GM10248 (cell line): ENCODE data around the gene FRMD4B.

Experiments used
- CTCF ChIA-PET: fragments of 300-600 bp; sonication (Branson Sonifier 250); formaldehyde crosslinking; extraction: SDS; loops from one replicate; lab custom pipeline; 2021; ENCODE audit warnings: antibody characterized with exemption; lab: Yijun Ruan, JAX
- POLR2A ChIA-PET: fragments of 350-650 bp; sonication (Branson Sonifier 250); formaldehyde crosslinking; extraction: SDS; loops from one replicate; lab custom pipeline; 2020; ENCODE audit warnings: antibody characterized with exemption; lab: Yijun Ruan, JAX
- DNase-seq: peaks from one replicate; pipeline ENCODE4 v3.0.0; 2012; ENCODE audit errors: extremely low spot score
- TF ChIP-seq, protein P1 (sequence below): IDR thresholded peaks from 2 replicates; pipeline ENCODE4 v1.5.1; 2012; ENCODE audit warnings: mild to moderate bottlenecking, low read depth; ENCODE audit errors: extremely low read depth, missing control alignments, control extremely low read depth

FRMD4B gene

DNA sequence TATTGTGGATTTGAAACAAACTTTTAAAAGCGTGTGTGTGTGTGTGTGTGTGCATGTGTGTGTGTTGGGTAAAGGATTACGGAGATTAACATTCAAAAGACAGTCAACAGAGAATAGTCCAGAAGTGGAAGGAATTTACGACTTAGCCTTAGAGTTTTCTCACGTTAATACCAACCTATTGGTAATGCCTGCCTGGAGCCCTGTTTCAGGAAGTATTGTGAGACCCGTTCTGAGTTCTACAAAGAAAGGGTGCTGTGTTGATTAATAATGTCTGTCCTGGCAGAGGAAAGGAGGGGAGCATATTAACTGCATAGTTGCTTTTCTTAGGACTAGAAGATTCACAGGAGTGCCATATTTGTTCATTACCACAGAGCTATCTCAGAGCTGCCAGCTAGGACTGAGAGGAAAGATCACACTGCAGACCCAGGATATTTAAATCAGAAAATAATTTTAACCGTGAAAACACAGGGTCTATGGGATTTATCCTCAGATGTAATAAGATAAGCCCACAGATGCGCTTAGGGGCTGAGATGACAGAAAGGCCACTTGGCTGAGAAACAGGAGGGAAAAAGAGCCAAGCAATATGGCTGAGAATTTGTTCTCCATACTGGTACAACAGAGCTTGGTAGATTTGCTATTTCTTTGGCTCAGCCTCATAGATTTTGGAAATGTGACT lies 40.5 kb upstream of the FRMD4B start:
- ChIA-PET POLR2A (no interaction called here), CTCF (interaction anchor here (0.8 to 6.6 kb wide), 16 partner anchors 11 to 320 kb away, joined by 3 to 62 read pairs (median 4); no protein-coding TSS in a partner anchor)

DNA sequence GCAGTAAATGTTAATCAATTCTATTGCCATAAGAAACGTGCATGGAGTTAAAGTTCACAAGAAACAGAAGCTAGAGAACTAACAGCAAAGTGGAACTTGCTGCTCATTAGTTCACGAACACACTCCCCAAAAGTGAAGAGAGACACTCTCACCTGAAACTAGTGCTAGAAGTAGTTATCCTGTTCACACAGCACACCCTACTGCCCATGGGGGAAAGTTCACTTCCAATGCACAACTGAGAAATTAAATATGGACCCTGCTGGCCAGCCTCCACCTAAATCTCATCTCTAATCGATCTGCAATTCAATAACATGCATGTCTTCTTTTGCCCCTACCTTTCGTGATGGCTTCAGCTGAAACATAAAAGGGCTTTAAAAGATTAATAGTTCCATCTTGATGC lies 39.4 kb upstream of the FRMD4B start:
- ChIA-PET POLR2A (no interaction called here), CTCF (interaction anchor here (0.9 to 6.6 kb wide), 12 partner anchors 9 to 305 kb away, joined by 3 to 62 read pairs (median 4); no protein-coding TSS in a partner anchor)
- TF ChIP-seq, protein P1, sequence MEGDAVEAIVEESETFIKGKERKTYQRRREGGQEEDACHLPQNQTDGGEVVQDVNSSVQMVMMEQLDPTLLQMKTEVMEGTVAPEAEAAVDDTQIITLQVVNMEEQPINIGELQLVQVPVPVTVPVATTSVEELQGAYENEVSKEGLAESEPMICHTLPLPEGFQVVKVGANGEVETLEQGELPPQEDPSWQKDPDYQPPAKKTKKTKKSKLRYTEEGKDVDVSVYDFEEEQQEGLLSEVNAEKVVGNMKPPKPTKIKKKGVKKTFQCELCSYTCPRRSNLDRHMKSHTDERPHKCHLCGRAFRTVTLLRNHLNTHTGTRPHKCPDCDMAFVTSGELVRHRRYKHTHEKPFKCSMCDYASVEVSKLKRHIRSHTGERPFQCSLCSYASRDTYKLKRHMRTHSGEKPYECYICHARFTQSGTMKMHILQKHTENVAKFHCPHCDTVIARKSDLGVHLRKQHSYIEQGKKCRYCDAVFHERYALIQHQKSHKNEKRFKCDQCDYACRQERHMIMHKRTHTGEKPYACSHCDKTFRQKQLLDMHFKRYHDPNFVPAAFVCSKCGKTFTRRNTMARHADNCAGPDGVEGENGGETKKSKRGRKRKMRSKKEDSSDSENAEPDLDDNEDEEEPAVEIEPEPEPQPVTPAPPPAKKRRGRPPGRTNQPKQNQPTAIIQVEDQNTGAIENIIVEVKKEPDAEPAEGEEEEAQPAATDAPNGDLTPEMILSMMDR: peak; percentile 51
- peak; percentile 37 for DNase-seq

More for the DNA sequence above, 40.5 kb upstream of the FRMD4B start:
- TF ChIP-seq, protein P1: no peak
- DNase-seq: no peak

DNA sequence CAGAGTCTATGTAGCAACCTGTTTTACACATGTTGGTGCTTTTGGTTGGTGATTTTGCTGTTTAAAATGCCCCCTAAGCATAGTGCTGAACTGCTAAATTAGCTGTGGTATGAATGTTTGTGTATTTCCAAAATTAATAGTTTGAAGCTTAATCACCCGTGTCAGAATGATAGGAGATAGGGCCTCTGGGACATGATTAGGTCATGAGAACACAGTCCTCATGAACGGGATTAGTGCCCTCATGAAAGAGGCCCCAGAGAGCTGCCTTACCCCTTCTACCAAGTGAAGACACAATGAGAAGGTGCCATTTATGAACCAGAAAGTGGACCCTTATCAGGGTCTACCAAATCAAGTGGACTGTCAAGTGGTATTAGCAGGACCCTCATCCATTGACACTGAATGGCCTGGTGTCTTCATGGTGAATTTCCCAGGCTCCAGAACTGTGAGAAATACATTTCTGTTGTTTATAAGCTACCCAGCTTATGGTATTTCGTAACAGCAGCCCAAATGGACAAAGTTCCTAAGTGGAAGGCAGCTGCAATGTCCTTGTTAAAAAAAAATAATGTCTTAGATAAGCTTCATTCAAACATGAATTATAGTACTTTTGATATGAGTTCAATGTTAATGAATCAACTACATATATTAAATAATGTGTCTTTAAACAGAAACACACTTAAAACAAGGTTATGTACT lies 37.7 kb upstream of the FRMD4B start:
- TF ChIP-seq, protein P1: no peak
- ChIA-PET POLR2A (no interaction called here), CTCF (interaction anchor here (0.9 to 6.6 kb wide), 15 partner anchors 8 to 304 kb away, joined by 3 to 62 read pairs (median 3); no protein-coding TSS in a partner anchor)
- DNase-seq: no peak

DNA sequence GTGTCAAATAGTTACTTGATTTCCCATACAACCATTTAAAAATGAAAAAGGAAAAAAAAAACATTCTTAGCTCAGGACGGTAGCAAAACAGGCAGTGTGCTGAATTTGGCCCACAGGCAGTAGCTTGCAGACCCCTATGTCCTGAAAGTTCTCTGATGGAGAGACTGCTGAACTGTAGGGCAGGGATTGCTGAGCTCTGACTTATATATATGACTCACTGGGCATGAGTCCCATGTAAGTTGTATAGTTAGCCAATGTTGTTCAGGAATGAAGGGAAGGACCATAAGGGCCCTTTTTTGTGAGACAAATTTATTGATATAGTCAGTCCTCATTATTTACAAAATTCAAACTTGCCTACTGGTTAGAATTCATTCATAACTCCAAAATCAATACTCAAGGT lies 36.9 kb upstream of the FRMD4B start:
- ChIA-PET CTCF (interaction anchor here (0.8 to 6.6 kb wide), 12 partner anchors 9 to 303 kb away, joined by 3 to 62 read pairs (median 4); no protein-coding TSS in a partner anchor), POLR2A (no interaction called here)
- DNase-seq: no peak

DNA sequence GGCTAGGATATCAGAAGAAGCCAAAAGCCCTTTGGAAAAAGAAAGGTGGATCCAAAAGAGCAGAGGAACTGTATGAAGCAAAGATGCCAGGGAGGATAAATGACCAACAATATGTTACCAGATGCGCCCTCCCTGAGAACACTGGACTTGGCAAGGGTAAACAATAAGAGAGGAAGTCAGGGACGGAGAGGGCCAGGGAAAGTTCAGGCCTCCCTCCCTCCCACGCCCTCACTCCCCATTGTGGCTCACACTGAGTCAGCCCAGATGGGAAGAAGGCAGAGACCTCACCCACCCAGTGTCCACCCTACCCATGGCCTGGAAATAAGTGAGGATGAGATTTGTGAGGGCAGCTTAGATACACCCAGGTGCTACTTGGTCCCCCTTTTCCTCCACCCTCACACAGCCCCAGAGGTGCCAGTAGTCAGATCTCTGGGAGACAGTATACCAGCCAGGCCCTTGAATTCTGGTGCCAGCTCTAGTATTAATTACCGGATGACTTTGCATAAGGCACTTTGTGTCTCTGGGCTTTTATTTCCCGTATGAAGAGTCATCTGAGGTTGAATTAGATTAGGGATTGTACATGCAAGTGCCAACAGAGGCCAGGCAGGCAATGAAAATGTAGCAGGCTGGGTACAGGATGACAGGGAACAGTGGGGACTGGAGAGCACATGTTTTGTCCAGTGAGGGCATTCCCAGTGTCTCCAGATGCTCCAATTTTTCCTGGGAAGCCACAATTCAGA lies 35.1 kb upstream of the FRMD4B start:
- ChIA-PET CTCF (interaction anchor here (1.5 to 6.1 kb wide), 4 partner anchors 7 to 301 kb away, joined by 4 to 54 read pairs (median 14); no protein-coding TSS in a partner anchor), POLR2A (no interaction called here)
- DNase-seq: no peak
- TF ChIP-seq, protein P1: no peak

More for the DNA sequence above, 36.9 kb upstream of the FRMD4B start:
- TF ChIP-seq, protein P1: no peak

DNA sequence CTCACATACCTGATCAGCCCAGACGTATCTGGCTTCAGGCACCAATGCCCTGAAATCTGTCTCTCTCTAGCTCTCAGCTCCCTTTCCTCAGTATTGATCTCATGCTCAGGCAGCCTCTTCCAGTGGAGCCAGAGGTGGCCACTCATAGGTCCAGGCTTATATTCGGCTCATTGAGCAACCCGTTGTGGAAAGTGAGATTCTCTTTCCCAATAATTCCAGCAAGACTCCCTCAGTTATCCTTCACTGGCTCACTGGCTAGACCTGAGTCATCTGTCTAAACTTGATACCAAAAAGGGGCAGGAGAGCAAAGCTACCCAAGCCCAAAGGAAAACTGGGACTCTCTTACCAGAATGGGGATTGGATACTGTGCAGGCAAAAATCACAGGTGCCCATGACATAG lies 33.4 kb upstream of the FRMD4B start:
- DNase-seq: no peak
- CTCF ChIA-PET: interaction anchor here (1.3 kb wide), 1 partner anchor 9 kb away, joined by 7 read pairs; no protein-coding TSS in a partner anchor
- POLR2A ChIA-PET: no interaction called here
- TF ChIP-seq, protein P1: no peak
